ENCODE results near the gene TMEM50B. TPM values are rescaled to one million over a fixed set of nuclear protein-coding genes. Genes with fewer than 3 reads are reported as not detected.

The TMEM50B gene
- total and polyA plus RNA-seq, 2 donors (not counting 1 experiment from before 2014, with no cell fraction given) = 28.4 to 60.8 TPM

DNA sequence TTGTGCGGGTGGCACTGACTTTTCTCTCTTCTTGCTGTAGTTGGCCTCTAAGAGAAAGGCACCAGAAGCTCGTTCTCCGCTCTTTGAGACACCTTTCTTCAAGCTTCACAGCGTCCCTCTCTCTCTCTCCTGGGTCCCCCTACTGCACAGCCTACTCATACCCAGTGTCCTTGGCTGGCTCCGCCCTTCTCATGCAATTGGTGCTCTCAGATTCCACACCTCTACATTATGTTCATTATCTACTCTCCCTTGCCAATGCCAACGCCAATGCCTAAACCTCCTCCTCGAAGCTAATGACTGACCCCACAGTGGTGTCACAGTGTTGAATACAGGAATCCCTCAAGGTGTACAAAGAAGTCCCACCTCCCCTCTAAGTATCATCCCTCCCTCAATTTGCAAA is 16.6 kb upstream of the TMEM50B start:
- no peak overlapping the region for H3K27ac ChIP-seq (ENCODE audit: insufficient read depth, low read length)
- H3K9ac ChIP-seq (ENCODE audit: insufficient read depth, low read length) = no peak overlapping the region

DNA sequence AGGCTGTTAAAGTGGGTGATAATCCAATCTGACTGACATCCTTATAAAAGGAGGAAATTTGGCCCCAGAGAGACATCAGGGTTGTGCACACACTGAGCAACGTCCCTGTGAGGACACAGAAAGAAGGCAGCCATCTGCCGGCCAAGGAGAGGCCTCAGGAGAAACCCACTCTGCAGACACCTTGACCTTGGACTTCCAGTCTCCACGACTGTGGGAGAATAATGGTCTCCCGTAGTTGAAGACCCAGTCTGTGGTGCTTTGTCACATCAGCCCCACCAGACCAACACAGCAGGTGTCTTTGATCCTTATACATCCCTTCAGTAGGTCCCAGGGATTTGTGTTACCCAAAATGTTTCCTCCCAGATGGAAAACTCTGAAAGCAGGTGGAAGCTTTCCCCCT is 16.0 kb upstream of the TMEM50B start:
- Histone ChIP-seq H3K27ac (ENCODE audit: insufficient read depth, low read length) (no peak overlapping the region), H3K4me1 (ENCODE audit: control insufficient read depth, extremely low read depth, insufficient read depth, low read length) (peaks cover under 1% of the 10 kb centered on the region), H3K9me3 (ENCODE audit: control insufficient read depth, insufficient read depth, low read depth, low read length) (no peaks in the 10 kb centered on the region), H4K20me1 (ENCODE audit: control insufficient read depth, extremely low read depth, insufficient read depth, low read length) (no peaks in the 10 kb centered on the region), H3K36me3 (ENCODE audit: control insufficient read depth, insufficient read depth, low read length) (no peaks in the 10 kb centered on the region), H3K9ac (ENCODE audit: insufficient read depth, low read length) (no peak overlapping the region), H3K4me3 (replicated peaks in 1 of 4; ENCODE audit: control extremely low read depth in 1 of 4, insufficient read depth in 1 of 4, low read depth in 3 of 4, low read length in 4 of 4) (no peak overlapping the region), H3K4me2 (ENCODE audit: extremely low read depth, insufficient read depth, low read length) (no peak overlapping the region), H2AFZ (ENCODE audit: low read length) (no peak overlapping the region), H3K27me3 (ENCODE audit: control insufficient read depth, insufficient read depth, low read length) (peaks cover 2% of the 10 kb centered on the region), H3K79me2 (ENCODE audit: control insufficient read depth, insufficient read depth, low read length) (no peaks in the 10 kb centered on the region)
- no peak for DNase-seq (ENCODE audit: low read depth in 2 of 2)
- TF ChIP-seq, protein P1, sequence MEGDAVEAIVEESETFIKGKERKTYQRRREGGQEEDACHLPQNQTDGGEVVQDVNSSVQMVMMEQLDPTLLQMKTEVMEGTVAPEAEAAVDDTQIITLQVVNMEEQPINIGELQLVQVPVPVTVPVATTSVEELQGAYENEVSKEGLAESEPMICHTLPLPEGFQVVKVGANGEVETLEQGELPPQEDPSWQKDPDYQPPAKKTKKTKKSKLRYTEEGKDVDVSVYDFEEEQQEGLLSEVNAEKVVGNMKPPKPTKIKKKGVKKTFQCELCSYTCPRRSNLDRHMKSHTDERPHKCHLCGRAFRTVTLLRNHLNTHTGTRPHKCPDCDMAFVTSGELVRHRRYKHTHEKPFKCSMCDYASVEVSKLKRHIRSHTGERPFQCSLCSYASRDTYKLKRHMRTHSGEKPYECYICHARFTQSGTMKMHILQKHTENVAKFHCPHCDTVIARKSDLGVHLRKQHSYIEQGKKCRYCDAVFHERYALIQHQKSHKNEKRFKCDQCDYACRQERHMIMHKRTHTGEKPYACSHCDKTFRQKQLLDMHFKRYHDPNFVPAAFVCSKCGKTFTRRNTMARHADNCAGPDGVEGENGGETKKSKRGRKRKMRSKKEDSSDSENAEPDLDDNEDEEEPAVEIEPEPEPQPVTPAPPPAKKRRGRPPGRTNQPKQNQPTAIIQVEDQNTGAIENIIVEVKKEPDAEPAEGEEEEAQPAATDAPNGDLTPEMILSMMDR (conservative IDR thresholded peaks at IDR 0.05 in 1 of 2, IDR thresholded peaks at IDR 0.05 in 1 of 2; ENCODE audit: low read depth in 1 of 2, low read length in 2 of 2) = no peak

More for the DNA sequence above, 16.6 kb upstream of the TMEM50B start:
- Histone ChIP-seq H3K27me3 (ENCODE audit: control insufficient read depth, insufficient read depth, low read length) (peaks cover 2% of the 10 kb centered on the region), H3K4me3 (replicated peaks in 1 of 4; ENCODE audit: control extremely low read depth in 1 of 4, insufficient read depth in 1 of 4, low read depth in 3 of 4, low read length in 4 of 4) (no peak overlapping the region), H3K4me1 (ENCODE audit: control insufficient read depth, extremely low read depth, insufficient read depth, low read length) (no peaks in the 10 kb centered on the region), H3K4me2 (ENCODE audit: extremely low read depth, insufficient read depth, low read length) (no peak overlapping the region), H3K36me3 (ENCODE audit: control insufficient read depth, insufficient read depth, low read length) (no peaks in the 10 kb centered on the region), H3K9me3 (ENCODE audit: control insufficient read depth, insufficient read depth, low read depth, low read length) (no peaks in the 10 kb centered on the region), H3K79me2 (ENCODE audit: control insufficient read depth, insufficient read depth, low read length) (no peaks in the 10 kb centered on the region), H4K20me1 (ENCODE audit: control insufficient read depth, extremely low read depth, insufficient read depth, low read length) (no peaks in the 10 kb centered on the region), H2AFZ (ENCODE audit: low read length) (no peak overlapping the region)
- no peak for TF ChIP-seq EZH2 (IDR thresholded peaks at IDR 0.05; ENCODE audit: low read length, missing control alignments)
- TF ChIP-seq, protein P1 (conservative IDR thresholded peaks at IDR 0.05 in 1 of 2, IDR thresholded peaks at IDR 0.05 in 1 of 2; ENCODE audit: low read depth in 1 of 2, low read length in 2 of 2) = no peak
- DNase-seq (ENCODE audit: low read depth in 2 of 2) = no peak

DNA sequence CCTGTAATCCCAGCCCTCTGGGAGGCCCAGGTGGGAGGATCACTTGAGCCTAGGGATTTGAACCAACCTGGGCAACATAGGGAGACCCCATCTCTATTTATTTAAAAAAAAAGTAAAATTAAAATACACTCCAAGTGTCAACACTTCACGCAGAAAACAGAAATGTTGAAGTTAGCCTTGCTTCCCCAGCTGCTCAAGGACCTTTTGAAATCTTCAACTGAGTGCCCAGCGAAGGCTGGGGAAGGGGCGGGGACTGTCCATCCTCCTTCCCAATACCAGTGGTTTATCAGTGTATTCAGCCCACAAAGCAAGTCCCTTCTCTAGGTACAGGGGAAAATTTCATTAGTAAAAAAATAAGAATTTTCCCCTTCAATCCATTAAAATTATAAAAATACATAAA is 14.0 kb upstream of the TMEM50B start:
- no peaks in the 10 kb centered on the region for H4K20me1 ChIP-seq (ENCODE audit: control insufficient read depth, extremely low read depth, insufficient read depth, low read length)
- no peak overlapping the region for H3K4me3 ChIP-seq (replicated peaks in 1 of 4; ENCODE audit: control extremely low read depth in 1 of 4, insufficient read depth in 1 of 4, low read depth in 3 of 4, low read length in 4 of 4)
- H3K9ac ChIP-seq (ENCODE audit: insufficient read depth, low read length) = no peak overlapping the region
- no peak overlapping the region for H2AFZ ChIP-seq (ENCODE audit: low read length)
- H3K4me2 ChIP-seq (ENCODE audit: extremely low read depth, insufficient read depth, low read length) = no peak overlapping the region
- no peak for DNase-seq (ENCODE audit: low read depth in 2 of 2)
- TF ChIP-seq EZH2 (IDR thresholded peaks at IDR 0.05; ENCODE audit: low read length, missing control alignments) = no peak
- TF ChIP-seq, protein P1 (conservative IDR thresholded peaks at IDR 0.05 in 1 of 2, IDR thresholded peaks at IDR 0.05 in 1 of 2; ENCODE audit: low read depth in 1 of 2, low read length in 2 of 2) = no peak
- no peaks in the 10 kb centered on the region for H3K9me3 ChIP-seq (ENCODE audit: control insufficient read depth, insufficient read depth, low read depth, low read length)
- H3K79me2 ChIP-seq (ENCODE audit: control insufficient read depth, insufficient read depth, low read length) = no peaks in the 10 kb centered on the region
- peaks cover 2% of the 10 kb centered on the region for H3K4me1 ChIP-seq (ENCODE audit: control insufficient read depth, extremely low read depth, insufficient read depth, low read length)
- H3K36me3 ChIP-seq (ENCODE audit: control insufficient read depth, insufficient read depth, low read length) = no peaks in the 10 kb centered on the region
- no peak overlapping the region for H3K27ac ChIP-seq (ENCODE audit: insufficient read depth, low read length)
- H3K27me3 ChIP-seq (ENCODE audit: control insufficient read depth, insufficient read depth, low read length) = peaks cover 2% of the 10 kb centered on the region

All from fibroblast of lung (primary cell).